K562 (cell line): Measurements from ENCODE around the gene ANK3. TPM values are rescaled to one million over a fixed set of nuclear protein-coding genes. Genes with fewer than 3 reads are reported as not detected.

Experiments used
- ARID1B ChIP-seq: fragments of 450-650 bp; IDR thresholded peaks from 2 replicates; pipeline ENCODE4 v1.6.1; 2016; ENCODE audit warnings: antibody characterized with exemption, mild to moderate bottlenecking, inconsistent platforms
- CEBPG ChIP-seq, 3 experiments: fragments of 200-800 bp in 1 of 3; sonication (Bioruptor generic) in 1 of 3; sonication (generic) in 1 of 3; formaldehyde crosslinking in 1 of 3; IDR thresholded peaks in 2 of 3; conservative IDR thresholded peaks in 1 of 3; 2 replicates each; pipeline versions ENCODE4 v1.6.1 to v1.8.0; 2016 to 2022; ENCODE audit warnings: missing compliant biosample characterization in 2 of 3, missing genetic modification characterization in 2 of 3, mild to moderate bottlenecking in 1 of 3, missing genetic modification reagents in 1 of 3
- CXXC5 ChIP-seq: fragments of 250-450 bp; sonication (Bioruptor Pico); IDR thresholded peaks from 2 replicates; pipeline ENCODE4 v1.8.0; 2022; ENCODE audit warnings: inconsistent platforms, mild to moderate bottlenecking, moderate library complexity
- FOXA3 ChIP-seq, 2 experiments: fragments of 450-650 bp in 1 of 2; sonication (generic) in 1 of 2; formaldehyde crosslinking; IDR thresholded peaks in 1 of 2; conservative IDR thresholded peaks in 1 of 2; 2 replicates each; pipeline versions ENCODE4 v1.4.0 to v1.8.0; 2020 to 2022; ENCODE audit warnings: mild to moderate bottlenecking in 2 of 2, missing genetic modification reagents in 1 of 2
- FOXJ2 ChIP-seq: fragments of 200-800 bp; sonication (Bioruptor generic); IDR thresholded peaks from 2 replicates; pipeline ENCODE4 v1.6.1; 2016; ENCODE audit warnings: missing genetic modification characterization, missing compliant biosample characterization
- GABPA ChIP-seq: fragments of 200-800 bp; sonication (Bioruptor generic); conservative IDR thresholded peaks from 2 replicates; pipeline ENCODE4 v1.6.1; 2016; ENCODE audit warnings: low read depth, missing genetic modification characterization, missing compliant biosample characterization
- GATA2 ChIP-seq: sonication (generic); formaldehyde crosslinking; IDR thresholded peaks from 2 replicates; pipeline ENCODE4 v1.4.0; 2020; ENCODE audit warnings: mild to moderate bottlenecking, missing genetic modification reagents
- MCM7 ChIP-seq, 2 experiments: fragments of 450-650 bp; IDR thresholded peaks; 2 replicates each; pipeline ENCODE4 v1.6.1; 2016 to 2018
- POLR2A ChIP-seq: fragments of 450-650 bp; conservative IDR thresholded peaks from 2 replicates; pipeline ENCODE4 v1.6.1; 2016
- RAD51 ChIP-seq: fragments of 450-650 bp; IDR thresholded peaks from 2 replicates; pipeline ENCODE4 v1.7.1; 2016; ENCODE audit warnings: low read depth, mild to moderate bottlenecking, borderline replicate concordance
- RFX5 ChIP-seq: IDR thresholded peaks from 2 replicates; pipeline ENCODE4 v1.6.1; 2011; ENCODE audit warnings: low read depth, mild to moderate bottlenecking, improper control_type of control experiment, low read length
- RREB1 ChIP-seq: fragments of 250-450 bp; sonication (Bioruptor Pico); IDR thresholded peaks from 2 replicates; pipeline ENCODE4 v1.4.0; 2020
- SAFB ChIP-seq: fragments of 200-400 bp; formaldehyde crosslinking; IDR thresholded peaks from 2 replicates; pipeline ENCODE4 v1.6.1; 2017; ENCODE audit warnings: low read depth, low read length, borderline replicate concordance
- SMARCA4 ChIP-seq: fragments of 450-650 bp; IDR thresholded peaks from 2 replicates; pipeline ENCODE4 v1.6.1; 2016
- SOX6 ChIP-seq: fragments of 450-650 bp; IDR thresholded peaks from 2 replicates; pipeline ENCODE4 v1.6.1; 2014; ENCODE audit warnings: mild to moderate bottlenecking
- SPI1 ChIP-seq: IDR thresholded peaks from 2 replicates; pipeline ENCODE4 v1.6.1; 2011; ENCODE audit warnings: low read depth, low read length, control low read depth, borderline replicate concordance
- ZNF253 ChIP-seq: fragments of 250-450 bp; sonication (Bioruptor Pico); conservative IDR thresholded peaks from 2 replicates; pipeline ENCODE4 v1.6.1; 2021; ENCODE audit warnings: mild to moderate bottlenecking
- ZNF311 ChIP-seq: fragments of 250-450 bp; sonication (Bioruptor Pico); IDR thresholded peaks from 2 replicates; pipeline ENCODE4 v1.4.0; 2020; ENCODE audit warnings: mild to moderate bottlenecking, moderate library complexity
- ZNF696 ChIP-seq: fragments of 250-450 bp; sonication (Bioruptor Pico); conservative IDR thresholded peaks from 2 replicates; pipeline ENCODE4 v1.4.0; 2020; ENCODE audit warnings: mild to moderate bottlenecking, moderate library complexity
- polyA plus RNA-seq, 8 experiments: library from polyadenylated mRNA; depleted of rRNA in 4 of 8; stranded (reverse) in 5 of 8; unstranded in 3 of 8; fragments of >200 nt; fragmentation: Nextera tagmentation in 2 of 8; fragmentation: Illumina TruSeq in 1 of 8; extraction: Ambion mirVana in 2 of 8; extraction: Trizol in 1 of 8; gene quantifications; 2 replicates each; pipeline versions ENCODE4 v1.2.1 to v1.2.3, GENCODE V29; 2011 to 2014; ENCODE audit warnings: inconsistent platforms in 1 of 8, missing spikeins in 1 of 8
- total RNA-seq, 7 experiments: library from RNA; depleted of rRNA in 6 of 7; stranded (reverse); fragments of >200 nt in 6 of 7; fragmentation: Illumina TruSeq in 2 of 7; extraction: Trizol in 2 of 7; gene quantifications; 2 replicates each; pipeline versions ENCODE4 v1.2.1 to v1.2.3, GENCODE V29; 2011 to 2021; ENCODE audit warnings: low replicate concordance in 1 of 7
- TF ChIP-seq, protein P1 (sequence below): fragments of 250-450 bp; sonication (Bioruptor Pico); IDR thresholded peaks from 2 replicates; pipeline ENCODE4 v1.5.0; 2020; ENCODE audit warnings: mild to moderate bottlenecking

Gene ANK3
- total and polyA plus RNA-seq, 9 of the 15 experiments (the other 6 are each of a cell fraction or from before 2014, with no cell fraction given): 10.0 to 32.3 (median 17.9) TPM

- no peak for TF ChIP-seq RREB1 (CRISPR knock-in tag)
- no peak; the same call in 1 of the 2 replicates for TF ChIP-seq SMARCA4
- peak in 1 of 2 experiments; percentile 70; a peak in 2 of 4 replicates for TF ChIP-seq FOXA3 (CRISPR knock-in tag; conservative IDR thresholded peaks at IDR 0.05 in 1 of 2, IDR thresholded peaks at IDR 0.05 in 1 of 2)
- TF ChIP-seq SPI1: peak; percentile 90; the same call in 1 of the 2 replicates
- TF ChIP-seq ARID1B: peak; percentile 40; the same call in 1 of the 2 replicates
- TF ChIP-seq SOX6: peak; percentile 41; the same call in 1 of the 2 replicates
- TF ChIP-seq, protein P1, sequence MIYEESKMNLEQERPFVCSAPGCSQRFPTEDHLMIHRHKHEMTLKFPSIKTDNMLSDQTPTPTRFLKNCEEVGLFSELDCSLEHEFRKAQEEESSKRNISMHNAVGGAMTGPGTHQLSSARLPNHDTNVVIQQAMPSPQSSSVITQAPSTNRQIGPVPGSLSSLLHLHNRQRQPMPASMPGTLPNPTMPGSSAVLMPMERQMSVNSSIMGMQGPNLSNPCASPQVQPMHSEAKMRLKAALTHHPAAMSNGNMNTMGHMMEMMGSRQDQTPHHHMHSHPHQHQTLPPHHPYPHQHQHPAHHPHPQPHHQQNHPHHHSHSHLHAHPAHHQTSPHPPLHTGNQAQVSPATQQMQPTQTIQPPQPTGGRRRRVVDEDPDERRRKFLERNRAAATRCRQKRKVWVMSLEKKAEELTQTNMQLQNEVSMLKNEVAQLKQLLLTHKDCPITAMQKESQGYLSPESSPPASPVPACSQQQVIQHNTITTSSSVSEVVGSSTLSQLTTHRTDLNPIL (CRISPR knock-in tag): no peak
- no peak for TF ChIP-seq GABPA (tag)
- no peak for TF ChIP-seq SAFB
- TF ChIP-seq RAD51: no peak
- TF ChIP-seq ZNF311 (CRISPR knock-in tag): no peak
- no peak for TF ChIP-seq FOXJ2 (tag)
- no peak for TF ChIP-seq CXXC5 (CRISPR knock-in tag)
- no peak for TF ChIP-seq ZNF253 (CRISPR knock-in tag)
- peak; percentile 24; the same call in 1 of the 2 replicates for TF ChIP-seq GATA2 (CRISPR knock-in tag)
- TF ChIP-seq RFX5: no peak
- TF ChIP-seq MCM7 (IDR thresholded peaks at IDR 0.05): no peak
- no peak for TF ChIP-seq CEBPG (CRISPR knock-in tag; IDR thresholded peaks at IDR 0.05)
- peak; percentile 75 to 94 for TF ChIP-seq CEBPG (tag; conservative IDR thresholded peaks at IDR 0.05 in 1 of 2, IDR thresholded peaks at IDR 0.05 in 1 of 2)
- no peak for TF ChIP-seq POLR2A
- TF ChIP-seq ZNF696: no peak
- TF ChIP-seq, all 486 proteins: peak for 13
Observed at GRCh38 chr10:60271319-60272040, 118.2 kb downstream of the ANK3 start (continued).
